Astrocyte (in vitro differentiated cells and primary cell): Measurements from ENCODE around the gene TSPAN19. TPM values are rescaled to one million over a fixed set of nuclear protein-coding genes. Genes with fewer than 3 reads are reported as not detected.

ENCODE experiments used
- DNase-seq: peaks from one replicate; pipeline ENCODE4 v3.0.0-alpha.2; 2010; ENCODE audit warnings: low read depth
- FAIRE-seq: peaks from 2 replicates; lab custom pipeline; 2011; peaks lifted over from hg19 to GRCh38; lab: Jason Lieb, UNC
- H2AFZ ChIP-seq: 2 replicates; pipeline ENCODE4 v1.6.0; 2012; ENCODE audit warnings: low read depth, low read length, inconsistent platforms
- H3K27ac ChIP-seq: 2 replicates; pipeline ENCODE4 v1.5.1; 2011; ENCODE audit warnings: low read depth, low read length, inconsistent platforms
- H3K27me3 ChIP-seq: 2 replicates; pipeline ENCODE4 v1.6.0; 2011; ENCODE audit warnings: low read length, inconsistent platforms; ENCODE audit not compliant: insufficient read depth
- H3K36me3 ChIP-seq: 2 replicates; pipeline ENCODE4 v1.5.1; 2011; ENCODE audit warnings: low read length, inconsistent platforms; ENCODE audit not compliant: insufficient read depth
- H3K4me1 ChIP-seq: 2 replicates; pipeline ENCODE4 v1.5.1; 2011; ENCODE audit warnings: low read length, inconsistent platforms; ENCODE audit not compliant: insufficient read depth
- H3K4me2 ChIP-seq: 2 replicates; pipeline ENCODE4 v1.6.0; 2012; ENCODE audit warnings: low read length, inconsistent platforms
- H3K4me3 ChIP-seq: 2 replicates; pipeline ENCODE4 v1.5.1; 2011; ENCODE audit warnings: low read depth, mild to moderate bottlenecking, low read length, inconsistent platforms; ENCODE audit not compliant: insufficient read depth
- H3K79me2 ChIP-seq: 2 replicates; pipeline ENCODE4 v1.6.0; 2012; ENCODE audit warnings: mild to moderate bottlenecking, low read length, inconsistent platforms; ENCODE audit not compliant: insufficient read depth
- H3K9ac ChIP-seq: 2 replicates; pipeline ENCODE4 v1.6.0; 2012; ENCODE audit warnings: mild to moderate bottlenecking, low read length, inconsistent platforms
- H3K9me3 ChIP-seq: 2 replicates; pipeline ENCODE4 v1.5.1; 2012; ENCODE audit warnings: low read depth, mild to moderate bottlenecking, low read length, inconsistent platforms; ENCODE audit not compliant: insufficient read depth
- H4K20me1 ChIP-seq: 2 replicates; pipeline ENCODE4 v1.6.0; 2012; ENCODE audit warnings: low read length, inconsistent platforms; ENCODE audit not compliant: insufficient read depth
- H3K27ac Mint-ChIP-seq: one replicate; pipeline ENCODE4 v1.8.0; 2021; ENCODE audit warnings: mild to moderate bottlenecking, mixed read lengths; ENCODE audit not compliant: unreplicated experiment
- H3K27me3 Mint-ChIP-seq: one replicate; pipeline ENCODE4 v1.8.0; 2021; ENCODE audit warnings: low read depth, mixed read lengths; ENCODE audit not compliant: unreplicated experiment
- H3K36me3 Mint-ChIP-seq: one replicate; pipeline ENCODE4 v1.8.0; 2021; ENCODE audit warnings: low read depth, mixed read lengths; ENCODE audit not compliant: unreplicated experiment
- H3K4me1 Mint-ChIP-seq: one replicate; pipeline ENCODE4 v1.8.0; 2021; ENCODE audit warnings: low read depth, mixed read lengths; ENCODE audit not compliant: unreplicated experiment
- H3K4me3 Mint-ChIP-seq: one replicate; pipeline ENCODE4 v1.8.0; 2021; ENCODE audit warnings: mild to moderate bottlenecking, moderate library complexity, mixed read lengths; ENCODE audit not compliant: unreplicated experiment
- H3K9me3 Mint-ChIP-seq: one replicate; pipeline ENCODE4 v1.8.0; 2021; ENCODE audit warnings: mild to moderate bottlenecking, mixed read lengths; ENCODE audit not compliant: unreplicated experiment
- EZH2 ChIP-seq: IDR thresholded peaks from 2 replicates; pipeline ENCODE4 v1.6.1; 2012; ENCODE audit warnings: mild to moderate bottlenecking, low read length, inconsistent platforms; ENCODE audit not compliant: insufficient read depth
- total RNA-seq: library from RNA; stranded (reverse); gene quantifications from 2 replicates; pipeline ENCODE4 v1.2.1, GENCODE V29; 2021
- TF ChIP-seq, protein P1 (sequence below): IDR thresholded peaks from 2 replicates; pipeline ENCODE4 v1.5.1; 2011; ENCODE audit warnings: low read depth, mild to moderate bottlenecking, inconsistent platforms, low read length, moderate library complexity; ENCODE audit not compliant: insufficient read depth

TSPAN19 gene
- total RNA-seq, 1 donor from 2014 or later = not detected

DNA sequence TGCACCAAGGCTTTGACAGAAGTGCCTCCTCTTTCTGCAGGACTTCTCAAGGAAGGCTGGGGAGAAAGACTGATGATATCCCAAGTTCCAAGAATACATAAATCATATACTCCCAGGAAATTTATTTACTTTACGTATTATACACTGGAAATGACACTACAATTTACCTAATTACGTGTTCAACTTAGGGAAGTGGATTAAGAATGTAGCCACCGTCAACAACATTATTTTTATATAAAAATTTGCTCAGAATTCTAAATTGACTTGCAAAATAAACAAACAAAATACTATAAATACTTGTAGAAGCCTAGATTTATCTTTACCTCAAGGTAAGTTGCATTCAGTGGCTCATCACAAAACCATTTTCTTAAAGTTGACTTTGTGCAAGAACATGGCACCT is 18.9 kb downstream of the TSPAN19 start:
- H4K20me1 ChIP-seq = no peaks in the 10 kb centered on the region
- H3K36me3 ChIP-seq = no peaks in the 10 kb centered on the region
- Mint-ChIP-seq H3K4me3 (no peak overlapping the region), H3K9me3 (no peaks in the 10 kb centered on the region), H3K27me3 (no peaks in the 10 kb centered on the region), H3K27ac (peak overlapping the region; percentile 86), H3K4me1 (peaks cover 5% of the 10 kb centered on the region), H3K36me3 (no peaks in the 10 kb centered on the region)
- H2AFZ ChIP-seq = no peak overlapping the region
- FAIRE-seq (no peak), DNase-seq (no peak)
- H3K4me3 ChIP-seq = no peak overlapping the region
- H3K27me3 ChIP-seq = no peaks in the 10 kb centered on the region
- no peak overlapping the region for H3K9ac ChIP-seq
- no peak for TF ChIP-seq EZH2
- TF ChIP-seq, protein P1, sequence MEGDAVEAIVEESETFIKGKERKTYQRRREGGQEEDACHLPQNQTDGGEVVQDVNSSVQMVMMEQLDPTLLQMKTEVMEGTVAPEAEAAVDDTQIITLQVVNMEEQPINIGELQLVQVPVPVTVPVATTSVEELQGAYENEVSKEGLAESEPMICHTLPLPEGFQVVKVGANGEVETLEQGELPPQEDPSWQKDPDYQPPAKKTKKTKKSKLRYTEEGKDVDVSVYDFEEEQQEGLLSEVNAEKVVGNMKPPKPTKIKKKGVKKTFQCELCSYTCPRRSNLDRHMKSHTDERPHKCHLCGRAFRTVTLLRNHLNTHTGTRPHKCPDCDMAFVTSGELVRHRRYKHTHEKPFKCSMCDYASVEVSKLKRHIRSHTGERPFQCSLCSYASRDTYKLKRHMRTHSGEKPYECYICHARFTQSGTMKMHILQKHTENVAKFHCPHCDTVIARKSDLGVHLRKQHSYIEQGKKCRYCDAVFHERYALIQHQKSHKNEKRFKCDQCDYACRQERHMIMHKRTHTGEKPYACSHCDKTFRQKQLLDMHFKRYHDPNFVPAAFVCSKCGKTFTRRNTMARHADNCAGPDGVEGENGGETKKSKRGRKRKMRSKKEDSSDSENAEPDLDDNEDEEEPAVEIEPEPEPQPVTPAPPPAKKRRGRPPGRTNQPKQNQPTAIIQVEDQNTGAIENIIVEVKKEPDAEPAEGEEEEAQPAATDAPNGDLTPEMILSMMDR = no peak
- no peak overlapping the region for H3K4me2 ChIP-seq
- no peak overlapping the region for H3K27ac ChIP-seq
- no peaks in the 10 kb centered on the region for H3K79me2 ChIP-seq
- H3K4me1 ChIP-seq = no peaks in the 10 kb centered on the region
- H3K9me3 ChIP-seq = no peaks in the 10 kb centered on the region

DNA sequence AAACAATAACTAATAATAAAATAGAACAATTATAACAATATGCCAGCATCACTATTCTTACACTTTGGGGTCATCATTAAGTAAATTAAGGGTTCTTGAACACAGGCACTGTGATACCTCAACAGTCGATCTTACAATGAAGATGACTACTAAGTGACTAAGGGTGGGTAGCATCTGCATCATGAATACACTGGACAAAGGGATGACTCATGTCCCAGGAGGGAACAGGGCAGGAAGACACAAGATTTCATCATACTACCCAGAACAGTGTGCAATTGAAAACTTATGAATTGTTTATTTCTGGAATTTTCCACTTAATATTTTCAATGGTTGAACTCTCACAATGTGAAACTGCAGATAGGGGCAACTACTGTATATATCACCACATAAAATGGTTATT is 19.7 kb downstream of the TSPAN19 start:
- H3K27ac Mint-ChIP-seq = peak overlapping the region; percentile 92
- H3K79me2 ChIP-seq = no peaks in the 10 kb centered on the region
- peak; percentile 70 for DNase-seq
- no peaks in the 10 kb centered on the region for H3K36me3 ChIP-seq
- no peaks in the 10 kb centered on the region for H4K20me1 ChIP-seq
- no peaks in the 10 kb centered on the region for H3K9me3 ChIP-seq
- H3K4me1 ChIP-seq = no peaks in the 10 kb centered on the region
- TF ChIP-seq EZH2 = no peak
- TF ChIP-seq, protein P1 = no peak
- no peaks in the 10 kb centered on the region for H3K36me3 Mint-ChIP-seq
- no peak overlapping the region for H3K4me3 ChIP-seq
- H3K9ac ChIP-seq = no peak overlapping the region
- peak; percentile 59 for FAIRE-seq
- H3K4me2 ChIP-seq = peak overlapping the region; percentile 2
- H3K27ac ChIP-seq = peak overlapping the region; percentile 1
- H3K27me3 Mint-ChIP-seq = no peaks in the 10 kb centered on the region
- H3K27me3 ChIP-seq = no peaks in the 10 kb centered on the region
- H3K4me3 Mint-ChIP-seq = no peak overlapping the region
- no peak overlapping the region for H2AFZ ChIP-seq
- H3K9me3 Mint-ChIP-seq = no peaks in the 10 kb centered on the region
- H3K4me1 Mint-ChIP-seq = peaks cover 5% of the 10 kb centered on the region

DNA sequence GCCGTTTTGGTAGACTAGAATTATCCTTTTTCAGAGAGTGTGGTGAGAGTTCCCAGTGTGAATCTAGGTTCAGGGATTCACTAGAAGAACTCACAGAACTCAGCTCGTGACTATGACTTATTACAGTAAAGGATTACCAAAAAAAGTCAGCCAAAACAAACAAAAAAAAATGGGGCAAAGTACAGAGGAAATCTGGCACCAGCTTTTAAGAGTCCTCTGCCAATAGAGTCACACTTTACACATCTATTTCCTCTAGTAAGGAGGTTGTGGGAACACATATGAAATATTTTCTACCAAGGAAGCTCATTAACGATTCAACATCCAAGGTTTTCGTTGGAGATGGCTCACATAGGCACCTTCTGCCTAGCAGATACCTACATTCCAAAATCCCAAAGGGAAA is 28.2 kb downstream of the TSPAN19 start:
- Mint-ChIP-seq H3K27ac (no peak overlapping the region), H3K4me1 (no peaks in the 10 kb centered on the region), H3K4me3 (no peak overlapping the region), H3K9me3 (peaks cover under 1% of the 10 kb centered on the region), H3K36me3 (no peaks in the 10 kb centered on the region), H3K27me3 (no peaks in the 10 kb centered on the region)
- Histone ChIP-seq H3K27ac (no peak overlapping the region), H4K20me1 (no peaks in the 10 kb centered on the region), H3K9me3 (no peaks in the 10 kb centered on the region), H3K27me3 (no peaks in the 10 kb centered on the region), H3K4me3 (no peak overlapping the region), H3K79me2 (no peaks in the 10 kb centered on the region), H3K4me2 (no peak overlapping the region), H3K9ac (no peak overlapping the region), H3K36me3 (no peaks in the 10 kb centered on the region), H2AFZ (no peak overlapping the region), H3K4me1 (no peaks in the 10 kb centered on the region)
- FAIRE-seq (no peak), DNase-seq (no peak)
- TF ChIP-seq, protein P1 = no peak
- TF ChIP-seq EZH2 = no peak
